A172 (cell line): ENCODE measurements around the gene MMP14. TPM values are rescaled to one million over a fixed set of nuclear protein-coding genes. Genes with fewer than 3 reads are reported as not detected.
"Not testable (repeated sequence)": the region's sequence is repeated elsewhere in the genome, so short reads cannot be mapped to it uniquely, and the experiment has no call there.

Experiments
- DNase-seq: peaks from one replicate; pipeline ENCODE4 v3.0.0-alpha.2; 2015; ENCODE audit warnings: low spot score
- total RNA-seq: library from RNA; depleted of rRNA; stranded (reverse); fragments of >200 nt; shearing (Covaris generic); gene quantifications from 2 replicates; pipeline ENCODE4 v1.2.3, GENCODE V29; 2014

MMP14 gene
- total RNA-seq, 1 experiment from 2014 or later: 82.4 TPM

- not testable (repeated sequence) for DNase-seq
Measured at GRCh38 chr14:22860377-22860776, 24.0 kb downstream of the MMP14 start.

GRCh38 chr14:22861651-22862050 lies 25.3 kb downstream of the MMP14 start:
- DNase-seq: no peak

- DNase-seq: no peak
Measured at GRCh38 chr14:22864979-22865378, 28.6 kb downstream of the MMP14 start.

GRCh38 chr14:22865424-22866405 lies 29.3 kb downstream of the MMP14 start:
- no peak for DNase-seq

GRCh38 chr14:22866874-22867273 lies 30.5 kb downstream of the MMP14 start:
- no peak for DNase-seq

GRCh38 chr14:22870811-22871223 lies 34.4 kb downstream of the MMP14 start:
- no peak for DNase-seq

GRCh38 chr14:22871224-22872032 lies 35.0 kb downstream of the MMP14 start, which contains the start of gene LRP10:
Gene LRP10 (plus strand): TSS chr14:22871740. CDS start chr14:22872304, 564 bp downstream.
- DNase-seq: peak; percentile 70

- peak; percentile 77 for DNase-seq
Measured at GRCh38 chr14:22872033-22872832, 35.8 kb downstream of the MMP14 start.

GRCh38 chr14:22872833-22873520 lies 36.6 kb downstream of the MMP14 start:
- DNase-seq: no peak

- DNase-seq: no peak
Measured at GRCh38 chr14:22875003-22875747, 38.8 kb downstream of the MMP14 start.

- DNase-seq: no peak
Measured at GRCh38 chr14:22875748-22876319, 39.4 kb downstream of the MMP14 start.

- DNase-seq: no peak
Measured at GRCh38 chr14:22877000-22877501, 40.7 kb downstream of the MMP14 start.

GRCh38 chr14:22878271-22879246 lies 42.2 kb downstream of the MMP14 start:
- no peak for DNase-seq

- no peak for DNase-seq
Measured at GRCh38 chr14:22882064-22882463, 45.7 kb downstream of the MMP14 start.

- DNase-seq: peak; percentile 11
Measured at GRCh38 chr14:22882529-22883172, 46.3 kb downstream of the MMP14 start.

GRCh38 chr14:22883173-22883976 lies 47.0 kb downstream of the MMP14 start, which contains the start of gene REM2:
Gene REM2 (plus strand): TSS chr14:22883222. CDS start chr14:22883288, 66 bp downstream.
- no peak for DNase-seq
